Measurements from ENCODE around the gene CAVIN3. TPM values are rescaled to one million over a fixed set of nuclear protein-coding genes. Genes with fewer than 3 reads are reported as not detected.

Gene CAVIN3
- total RNA-seq, 1 experiment from 2014 or later, result 41.5 TPM

DNA sequence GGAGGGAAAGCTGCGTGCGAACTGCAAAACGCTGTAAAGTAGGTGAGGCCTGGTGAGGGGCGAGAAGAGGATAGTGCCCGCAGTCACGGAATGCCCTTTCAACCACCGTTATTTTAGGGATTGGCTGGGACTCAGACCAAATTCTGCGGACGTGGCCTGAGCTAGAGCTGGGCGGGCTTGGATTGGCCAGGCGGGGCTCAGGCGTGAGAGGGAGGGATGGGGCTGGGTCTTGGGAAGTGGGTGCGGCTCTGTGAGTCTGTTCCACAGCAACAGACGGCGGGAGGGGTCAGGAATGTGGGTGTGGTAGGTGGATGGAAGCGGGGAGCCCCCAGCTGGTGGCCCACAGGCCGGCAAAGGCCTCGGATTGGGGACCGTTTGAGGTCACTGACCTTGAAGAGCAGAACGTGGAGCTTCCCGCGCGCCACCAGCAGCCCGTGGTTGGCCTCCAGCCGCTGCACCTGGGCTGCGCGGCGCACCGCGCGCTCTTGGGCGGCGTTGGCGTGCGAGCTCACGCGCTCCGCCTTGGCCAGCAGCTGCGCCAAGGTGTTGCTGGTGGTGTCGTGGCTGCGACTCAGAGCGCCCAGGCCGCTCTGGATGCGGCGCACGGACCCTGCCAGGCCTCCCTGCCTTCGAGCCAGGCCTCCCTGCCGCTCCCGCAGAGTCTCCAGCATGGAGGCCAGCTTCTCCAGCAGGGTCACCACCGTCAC, 444 bp downstream of the CAVIN3 start (continued):
- TF ChIP-seq CREM (CRISPR knock-in tag; IDR thresholded peaks at IDR 0.05) (peak; percentile 39; the same call in 1 of the 2 replicates), NR2C2 (CRISPR knock-in tag; IDR thresholded peaks at IDR 0.05) (no peak), FOXK1 (CRISPR knock-in tag; IDR thresholded peaks at IDR 0.05) (peak; percentile 31; the same call in 1 of the 2 replicates), ZNF416 (CRISPR knock-in tag; IDR thresholded peaks at IDR 0.05) (no peak), CREB1 (CRISPR knock-in tag; IDR thresholded peaks at IDR 0.05) (peak; percentile 18; the same call in 1 of the 2 replicates), ZNF219 (CRISPR knock-in tag; IDR thresholded peaks at IDR 0.05; ENCODE audit: borderline replicate concordance) (peak; percentile 50; the same call in 1 of the 2 replicates), ZNF281 (CRISPR knock-in tag; IDR thresholded peaks at IDR 0.05) (0 out of 2 replicates have a peak, but pooled peaks have one; percentile 9), ZNF423 (CRISPR knock-in tag; IDR thresholded peaks at IDR 0.05) (no peak), SMAD4 (CRISPR knock-in tag; IDR thresholded peaks at IDR 0.05) (no peak), TEAD1 (CRISPR knock-in tag; IDR thresholded peaks at IDR 0.05) (no peak; the same call in 1 of the 2 replicates), ATF3 (CRISPR knock-in tag; conservative IDR thresholded peaks at IDR 0.05) (no peak), TCF7 (CRISPR knock-in tag; IDR thresholded peaks at IDR 0.05; ENCODE audit: low read depth) (peak; percentile 69; the same call in 1 of the 2 replicates), CBFB (CRISPR knock-in tag; IDR thresholded peaks at IDR 0.05; ENCODE audit: low read depth) (no peak), FOXJ3 (CRISPR knock-in tag; IDR thresholded peaks at IDR 0.05; ENCODE audit: borderline replicate concordance) (no peak), ZSCAN18 (CRISPR knock-in tag; IDR thresholded peaks at IDR 0.05) (no peak), ZNF138 (CRISPR knock-in tag; conservative IDR thresholded peaks at IDR 0.05) (peak; percentile 78), FOXP4 (CRISPR knock-in tag; IDR thresholded peaks at IDR 0.05) (no peak; the same call in none of the 2 replicates), SMAD3 (CRISPR knock-in tag; IDR thresholded peaks at IDR 0.05; ENCODE audit: borderline replicate concordance) (peak; percentile 68; the same call in 1 of the 2 replicates)
- TF ChIP-seq, protein P1, sequence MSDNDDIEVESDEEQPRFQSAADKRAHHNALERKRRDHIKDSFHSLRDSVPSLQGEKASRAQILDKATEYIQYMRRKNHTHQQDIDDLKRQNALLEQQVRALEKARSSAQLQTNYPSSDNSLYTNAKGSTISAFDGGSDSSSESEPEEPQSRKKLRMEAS (CRISPR knock-in tag; IDR thresholded peaks at IDR 0.05), result peak; percentile 70

Measured in WTC11 (cell line).